GM15510 (cell line): ENCODE results near the gene MANF.

Experiments used
- POLR2A ChIP-seq: IDR thresholded peaks from 3 replicates; pipeline ENCODE4 v1.6.1; 2011; ENCODE audit warnings: borderline replicate concordance; ENCODE audit not compliant: insufficient read length; ENCODE audit errors: extremely low read depth

The MANF gene

DNA sequence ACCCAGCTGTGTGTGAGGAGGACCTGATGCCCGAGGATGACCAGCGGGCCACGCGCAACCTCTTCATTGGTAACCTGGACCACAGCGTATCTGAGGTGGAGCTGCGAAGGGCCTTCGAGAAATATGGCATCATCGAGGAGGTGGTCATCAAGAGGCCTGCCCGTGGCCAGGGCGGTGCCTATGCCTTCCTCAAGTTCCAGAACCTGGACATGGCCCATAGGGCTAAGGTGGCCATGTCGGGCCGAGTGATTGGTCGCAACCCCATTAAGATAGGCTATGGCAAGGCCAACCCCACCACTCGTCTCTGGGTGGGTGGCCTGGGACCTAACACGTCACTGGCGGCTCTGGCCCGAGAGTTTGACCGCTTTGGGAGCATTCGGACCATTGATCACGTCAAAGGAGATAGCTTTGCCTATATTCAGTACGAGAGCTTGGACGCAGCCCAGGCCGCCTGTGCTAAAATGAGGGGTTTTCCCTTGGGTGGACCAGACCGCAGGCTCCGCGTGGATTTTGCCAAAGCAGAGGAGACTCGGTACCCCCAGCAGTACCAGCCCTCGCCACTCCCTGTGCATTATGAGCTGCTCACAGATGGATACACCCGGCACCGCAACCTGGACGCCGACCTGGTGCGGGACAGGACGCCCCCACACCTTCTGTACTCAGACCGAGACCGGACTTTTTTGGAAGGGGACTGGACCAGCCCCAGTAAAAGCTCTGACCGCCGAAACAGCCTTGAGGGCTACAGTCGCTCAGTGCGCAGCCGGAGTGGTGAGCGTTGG, 7.5 kb downstream of the MANF start:
- TF ChIP-seq POLR2A: no peak

DNA sequence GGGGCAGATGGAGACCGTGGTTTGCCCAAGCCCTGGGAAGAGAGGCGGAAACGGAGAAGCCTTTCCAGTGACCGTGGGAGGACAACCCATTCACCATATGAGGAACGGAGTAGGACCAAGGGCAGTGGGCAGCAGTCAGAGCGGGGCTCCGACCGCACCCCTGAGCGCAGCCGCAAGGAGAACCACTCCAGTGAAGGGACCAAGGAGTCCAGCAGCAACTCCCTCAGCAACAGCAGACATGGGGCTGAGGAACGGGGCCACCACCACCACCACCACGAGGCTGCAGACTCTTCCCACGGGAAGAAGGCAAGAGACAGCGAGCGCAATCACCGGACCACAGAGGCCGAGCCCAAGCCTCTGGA, 8.0 kb downstream of the MANF start:
- TF ChIP-seq POLR2A: no peak

DNA sequence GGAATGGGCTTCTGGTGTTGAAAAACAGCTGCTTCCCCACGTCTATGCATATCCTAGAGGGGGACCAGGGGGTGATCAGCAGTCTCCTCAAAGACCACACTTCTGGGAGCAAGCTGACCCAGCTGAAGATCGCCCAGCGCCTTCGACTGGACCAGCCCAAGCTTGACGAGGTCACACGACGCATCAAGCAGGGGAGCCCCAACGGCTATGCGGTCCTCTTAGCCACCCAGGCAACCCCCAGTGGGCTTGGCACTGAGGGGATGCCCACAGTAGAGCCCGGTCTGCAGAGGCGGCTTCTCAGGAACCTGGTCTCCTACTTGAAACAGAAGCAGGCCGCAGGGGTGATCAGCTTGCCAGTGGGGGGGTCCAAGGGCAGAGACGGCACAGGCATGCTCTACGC, 8.5 kb downstream of the MANF start:
- TF ChIP-seq POLR2A: no peak

DNA sequence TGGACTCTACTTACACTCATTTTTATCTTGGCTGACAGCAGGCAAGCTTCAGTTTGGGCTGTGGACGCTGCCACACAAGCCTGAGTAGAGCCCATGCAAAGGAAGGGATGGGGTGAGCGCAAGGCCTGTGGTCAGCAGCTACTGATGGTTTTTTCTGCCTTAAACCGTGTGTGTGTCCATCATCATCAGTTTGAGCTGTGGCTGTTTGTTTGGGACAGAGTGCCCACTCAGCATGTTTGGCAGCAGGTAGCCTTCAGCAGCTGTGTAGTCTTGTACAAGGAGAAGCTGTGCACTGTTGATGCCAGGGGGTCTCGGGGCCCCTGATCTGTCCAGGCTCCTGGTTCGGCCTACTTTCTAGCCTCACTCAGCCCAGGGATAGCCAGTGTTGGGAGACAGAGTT, 9.4 kb downstream of the MANF start:
- TF ChIP-seq POLR2A: peak; percentile 18

DNA sequence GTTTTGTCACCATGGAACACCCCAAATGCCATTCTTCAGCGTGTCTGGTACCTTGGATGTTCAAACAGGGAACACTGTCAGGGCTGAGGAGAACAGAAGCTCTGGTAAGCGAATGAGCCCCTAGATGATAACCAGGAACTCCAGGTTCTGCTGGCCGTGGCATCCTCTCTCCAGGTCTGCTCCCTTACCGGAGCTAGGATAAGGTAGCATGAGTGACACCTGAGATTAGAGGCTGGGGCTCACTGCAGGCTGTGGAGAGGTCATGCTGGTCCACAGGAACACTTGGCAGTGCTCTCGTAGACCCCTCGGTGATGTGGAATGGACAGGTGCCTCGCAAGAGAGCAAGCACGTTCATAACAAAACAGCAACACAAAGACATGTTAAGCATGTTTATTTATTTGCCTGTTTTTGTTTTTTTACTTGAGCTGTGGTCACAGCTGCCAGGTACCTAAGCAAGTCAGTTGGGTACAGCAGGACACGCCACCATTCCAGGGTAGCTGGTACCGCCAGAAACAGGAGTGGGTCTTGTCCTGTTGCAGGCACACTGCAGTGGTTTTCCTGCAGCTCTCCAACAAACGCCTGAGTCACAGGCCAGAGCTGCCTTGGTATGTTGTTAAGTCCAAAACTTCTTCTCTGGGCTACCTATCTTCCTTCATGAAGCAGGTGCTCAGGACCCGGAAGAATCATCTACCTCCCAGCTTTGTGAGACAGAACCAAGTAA, 10.6 kb downstream of the MANF start:
- TF ChIP-seq POLR2A: peak; percentile 16

DNA sequence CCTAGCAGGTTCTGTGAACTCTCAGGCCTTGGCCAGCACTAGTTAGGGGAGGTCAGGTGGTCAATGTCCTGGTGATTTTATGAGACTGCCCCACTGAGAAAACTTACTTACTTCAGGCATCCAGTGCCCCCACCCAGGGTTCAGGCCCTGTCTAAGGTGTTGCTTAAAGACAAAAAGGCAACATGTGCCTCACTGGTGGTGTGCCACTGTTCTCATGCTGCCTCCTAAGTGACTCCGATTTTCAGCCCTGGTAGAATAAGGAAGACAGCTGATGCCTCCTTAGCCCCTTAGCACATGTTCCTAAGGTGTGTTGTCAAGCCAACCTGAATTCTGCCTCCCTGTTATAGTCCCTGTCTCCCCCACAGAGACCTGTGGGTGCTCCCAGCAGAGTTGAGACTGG, 11.3 kb downstream of the MANF start:
- TF ChIP-seq POLR2A: no peak

DNA sequence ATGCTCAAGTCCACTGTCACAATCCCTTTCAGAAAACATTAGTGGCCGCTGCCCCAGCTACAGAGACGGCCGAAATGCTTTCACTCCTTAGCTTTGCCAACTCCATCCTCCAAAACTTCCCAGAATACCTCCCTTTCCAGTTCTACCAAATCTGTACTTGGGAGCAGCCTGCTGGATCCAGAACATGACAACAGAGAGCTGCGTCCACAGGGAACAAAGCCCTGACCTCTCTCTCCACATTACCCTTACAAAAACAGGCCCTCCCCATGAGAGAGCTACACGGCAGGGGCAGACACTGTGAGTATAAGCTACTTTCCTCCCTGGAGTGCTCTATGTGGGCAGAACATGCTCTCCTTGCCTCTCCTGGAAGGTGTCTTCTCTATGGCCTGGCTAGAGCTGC, 12.3 kb downstream of the MANF start:
- no peak for TF ChIP-seq POLR2A

DNA sequence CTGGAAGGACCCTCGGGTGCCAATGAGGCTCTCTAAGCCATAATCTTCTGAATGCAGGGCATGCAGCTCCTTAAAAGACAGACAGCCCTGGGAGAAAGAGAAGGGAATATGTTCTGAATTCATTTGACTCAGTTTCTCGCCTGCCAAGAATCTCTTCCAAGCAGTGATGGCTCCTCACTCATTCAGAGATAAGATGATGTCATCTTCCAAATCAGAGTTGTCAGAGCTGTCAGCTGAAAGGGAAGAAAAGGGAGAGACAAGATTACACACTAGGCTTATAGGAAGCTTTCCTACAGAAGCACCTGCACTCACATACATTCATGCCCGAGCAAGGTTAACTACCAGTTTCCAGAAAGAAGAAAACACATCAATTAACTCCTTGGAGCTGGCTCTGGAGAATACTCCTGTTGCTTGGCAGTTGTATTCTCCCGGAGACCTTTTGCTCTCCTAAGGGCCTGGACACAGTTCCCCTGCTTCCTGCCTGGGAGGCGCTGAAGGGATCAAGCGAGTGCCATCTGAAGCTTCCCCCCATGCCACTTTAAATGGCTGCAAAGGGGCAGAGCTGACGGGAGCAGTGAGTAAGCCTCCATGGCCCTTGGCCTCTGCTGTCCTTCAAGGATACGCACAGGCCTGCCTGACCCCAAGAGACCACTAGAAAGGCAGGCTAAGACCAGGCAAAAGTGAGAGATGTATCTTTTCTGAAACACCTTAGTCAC, 13.7 kb downstream of the MANF start:
- TF ChIP-seq POLR2A: no peak

DNA sequence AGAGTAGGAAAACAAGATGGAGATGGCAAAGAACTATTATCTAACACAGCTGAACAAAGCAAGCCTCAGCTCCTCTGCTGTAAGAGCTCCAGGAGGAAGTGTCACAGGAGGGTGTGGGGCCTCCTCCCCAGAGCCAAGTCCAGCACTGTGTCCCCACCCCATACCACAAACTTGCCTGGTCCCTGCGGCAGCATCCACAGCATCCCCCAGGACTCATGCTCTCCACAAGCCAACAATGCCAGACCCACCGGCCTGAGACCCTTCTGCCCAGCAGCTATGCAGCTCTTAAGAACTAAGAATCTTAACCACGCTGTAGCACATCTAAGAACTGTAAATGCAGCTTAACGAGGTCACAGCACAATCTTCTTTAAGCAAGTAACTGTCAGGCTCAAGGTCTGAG, 15.1 kb downstream of the MANF start:
- no peak for TF ChIP-seq POLR2A

DNA sequence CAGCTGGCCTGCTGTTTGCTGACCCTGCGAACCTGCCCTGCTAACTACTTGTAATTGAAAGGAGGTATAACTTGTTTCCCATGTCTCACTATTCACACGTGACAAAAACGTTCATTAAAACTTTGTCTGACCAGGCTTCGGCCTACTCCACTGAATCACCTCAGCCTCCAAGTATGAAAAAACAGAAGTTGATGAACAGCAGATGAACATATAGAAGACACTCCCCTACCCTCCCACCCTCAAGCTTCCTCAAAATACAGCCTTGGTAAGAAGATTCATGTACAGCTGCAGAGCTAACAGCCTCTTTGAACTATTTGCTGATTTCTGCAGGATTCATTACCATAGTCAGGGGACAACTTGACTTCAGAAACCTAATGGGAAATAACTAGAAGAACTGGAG, 16.6 kb downstream of the MANF start:
- no peak for TF ChIP-seq POLR2A

DNA sequence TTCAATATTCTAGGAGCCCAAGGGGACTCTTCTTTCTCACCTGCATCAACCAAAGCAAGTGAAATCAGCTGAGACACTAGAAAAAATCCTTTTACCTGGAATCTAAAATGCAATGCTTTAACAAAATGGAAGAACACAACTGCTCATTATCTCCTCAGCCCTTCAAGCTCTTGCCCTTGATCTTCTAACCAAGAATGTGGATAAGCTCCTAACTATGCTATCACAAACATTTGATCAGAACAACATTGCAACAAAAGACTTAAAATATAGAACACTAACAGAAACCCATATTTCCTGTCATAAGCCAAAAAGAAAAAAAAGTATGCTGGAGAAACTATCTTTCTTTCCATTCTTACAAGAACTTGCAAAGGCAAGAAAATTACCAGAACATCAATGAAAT, 18.6 kb downstream of the MANF start:
- TF ChIP-seq POLR2A: no peak

DNA sequence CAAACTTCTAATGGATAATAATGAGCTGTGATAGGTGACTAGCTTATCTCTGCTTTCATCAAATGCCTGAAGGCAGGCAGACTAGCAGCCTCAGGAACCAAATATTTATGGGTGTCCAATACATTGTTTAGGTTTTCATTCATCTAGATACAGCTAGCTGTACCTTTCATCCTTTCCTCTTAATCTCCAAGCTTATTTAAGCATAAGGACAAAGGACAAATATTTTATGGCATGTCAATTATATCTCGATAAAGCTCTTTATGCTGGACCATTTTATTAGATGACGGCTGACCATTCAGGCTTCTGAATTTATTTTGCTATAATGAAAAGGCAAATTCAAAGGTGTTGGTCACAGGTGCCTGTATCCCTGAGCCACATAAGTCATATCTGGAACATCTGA, 22.9 kb downstream of the MANF start:
- no peak for TF ChIP-seq POLR2A

DNA sequence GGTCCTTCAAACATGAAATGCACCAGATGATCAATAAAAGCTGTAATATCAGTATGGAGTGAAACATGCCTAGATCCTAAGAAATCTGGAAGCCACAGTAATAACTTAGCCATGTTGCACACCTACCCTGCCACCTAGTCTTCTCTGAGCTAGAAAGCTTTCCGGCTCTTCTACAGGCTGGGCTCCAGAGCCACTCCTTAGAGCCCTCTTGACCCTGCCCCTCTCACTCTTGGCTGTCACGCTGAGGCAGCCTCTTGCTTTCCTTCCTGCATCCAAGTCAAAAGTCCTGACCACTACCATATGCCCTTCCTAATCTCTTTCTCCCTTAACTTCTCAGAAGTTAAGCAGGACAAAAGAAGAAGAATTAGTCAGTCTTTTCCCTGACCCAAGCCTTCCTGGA, 23.7 kb downstream of the MANF start:
- TF ChIP-seq POLR2A: no peak

DNA sequence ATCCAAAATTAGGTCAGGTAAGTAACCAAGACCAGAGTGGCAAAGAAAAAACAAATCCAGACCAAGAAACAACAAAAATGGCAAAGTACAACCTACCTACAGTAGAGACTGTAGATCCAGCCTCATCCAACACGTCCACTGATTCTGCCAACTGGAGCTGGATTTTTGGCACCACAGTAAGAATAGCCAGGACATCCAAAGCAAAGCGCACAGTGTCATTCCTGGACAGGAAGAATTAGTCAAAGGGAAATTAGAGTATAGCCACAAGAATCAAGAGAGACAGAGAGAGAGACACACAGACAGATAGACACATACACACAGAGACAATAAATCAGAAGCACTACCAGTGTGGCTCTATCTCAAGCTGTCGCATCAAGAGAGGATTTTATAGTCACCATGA, 37.1 kb downstream of the MANF start:
- TF ChIP-seq POLR2A: no peak

DNA sequence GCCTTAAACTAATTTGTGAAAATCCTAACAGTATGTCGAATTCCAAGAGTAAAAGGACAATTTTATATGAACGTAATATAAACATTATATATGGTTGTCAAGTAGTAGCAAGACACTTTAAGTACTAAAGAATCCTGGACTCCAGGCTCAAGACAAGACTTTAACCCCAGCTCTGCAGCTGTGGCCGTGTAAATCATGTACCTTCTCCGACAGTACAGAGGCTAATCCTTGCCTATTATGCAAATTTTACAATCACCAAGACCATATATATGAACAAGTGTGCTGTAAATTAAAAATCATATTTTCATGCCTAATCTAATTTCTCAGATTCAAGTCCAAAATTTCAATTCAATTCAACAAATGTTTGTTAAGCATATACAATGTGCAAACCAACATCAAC, 41.8 kb downstream of the MANF start:
- TF ChIP-seq POLR2A: no peak

DNA sequence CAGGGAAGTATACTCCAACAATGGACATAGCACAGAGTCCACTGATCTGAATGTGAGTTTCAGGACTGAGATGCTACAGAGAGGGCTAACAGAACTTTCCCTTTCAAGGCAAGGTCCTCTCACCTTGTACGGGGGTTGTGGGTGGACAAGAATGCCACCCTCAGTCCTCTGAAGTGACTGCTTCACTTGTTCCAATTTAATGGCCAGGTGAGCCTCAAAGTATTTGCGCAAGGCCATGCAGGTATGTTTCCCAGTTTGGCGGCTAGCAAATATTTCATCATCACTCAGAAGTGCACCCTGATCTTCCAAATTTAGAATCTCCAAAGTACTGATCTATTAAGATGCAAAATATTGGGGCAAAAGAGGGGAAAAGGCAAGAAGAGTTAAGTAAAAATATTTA, 44.0 kb downstream of the MANF start:
- TF ChIP-seq POLR2A: no peak
